LHCN-M2 (cell line): Measurements from ENCODE around the gene ZDHHC14. TPM values are rescaled to one million over a fixed set of nuclear protein-coding genes. Genes with fewer than 3 reads are reported as not detected.
"Not testable (repeated sequence)": the region's sequence is repeated elsewhere in the genome, so short reads cannot be mapped to it uniquely, and the experiment has no call there.

Experiments
- DNase-seq: peaks from one replicate; pipeline ENCODE4 v3.0.0-alpha.2; 2012; ENCODE audit warnings: low read depth
- total RNA-seq: library from RNA; depleted of rRNA; stranded (reverse); fragments of >200 nt; gene quantifications from 2 replicates; pipeline ENCODE4 v1.2.3, GENCODE V29; 2014

The ZDHHC14 gene
- total RNA-seq, 1 experiment from 2014 or later, result 2.2 TPM

DNA sequence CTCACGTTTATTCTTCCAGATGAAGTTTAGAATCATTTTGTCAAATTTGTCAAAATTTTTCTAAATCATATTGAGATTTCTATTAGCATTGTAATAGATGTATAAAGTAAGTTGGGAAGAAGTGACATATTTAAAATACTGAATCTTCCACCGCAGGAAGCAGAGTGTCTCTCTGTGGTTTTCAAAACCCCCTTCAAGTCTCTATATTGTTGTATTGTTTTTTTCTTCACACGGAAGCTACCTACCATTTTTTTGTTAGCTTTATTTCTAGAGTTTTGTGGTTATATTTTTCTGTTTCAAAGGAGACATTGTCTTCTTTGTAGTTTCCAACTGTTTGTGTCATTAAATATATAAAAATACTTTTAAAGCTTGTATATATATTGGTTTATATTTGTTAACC lies 188.6 kb downstream of the ZDHHC14 start:
- no peak for DNase-seq

DNA sequence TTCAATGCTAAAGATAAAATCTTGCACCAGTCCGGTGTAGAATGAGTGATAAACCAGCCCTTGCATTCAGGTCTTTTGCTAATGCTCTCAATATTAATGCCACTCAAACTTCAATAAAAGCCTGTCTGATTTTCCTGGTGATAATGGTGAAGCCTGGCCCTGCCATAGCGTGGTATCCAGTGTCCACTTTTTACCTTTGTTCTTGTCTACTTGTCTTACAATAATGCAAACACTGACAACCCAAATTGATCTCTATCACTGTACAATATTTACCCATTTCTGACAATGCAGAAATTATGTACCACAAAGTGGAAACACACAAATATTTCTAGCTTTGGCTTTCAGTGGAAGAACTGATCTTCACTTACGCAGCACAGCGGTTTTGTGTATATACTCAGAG lies 189.1 kb downstream of the ZDHHC14 start:
- DNase-seq, result no peak

DNA sequence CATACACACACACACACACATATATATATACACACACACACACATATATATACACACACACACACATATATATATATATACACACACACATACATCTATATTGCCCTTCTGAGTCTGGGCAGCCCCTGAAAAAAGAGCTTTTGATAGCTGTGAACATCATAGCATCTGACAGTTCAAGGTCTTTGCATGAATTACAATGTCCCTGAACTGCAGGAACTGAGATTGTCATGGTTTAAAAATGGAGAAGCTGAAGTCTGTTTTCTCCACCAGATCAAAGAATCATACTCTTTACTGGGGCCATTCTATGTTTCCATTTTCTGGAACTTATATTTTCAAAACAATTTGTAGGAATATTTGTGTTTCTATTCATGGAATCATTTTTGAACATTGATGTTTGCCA lies 189.8 kb downstream of the ZDHHC14 start:
- DNase-seq, result no peak

DNA sequence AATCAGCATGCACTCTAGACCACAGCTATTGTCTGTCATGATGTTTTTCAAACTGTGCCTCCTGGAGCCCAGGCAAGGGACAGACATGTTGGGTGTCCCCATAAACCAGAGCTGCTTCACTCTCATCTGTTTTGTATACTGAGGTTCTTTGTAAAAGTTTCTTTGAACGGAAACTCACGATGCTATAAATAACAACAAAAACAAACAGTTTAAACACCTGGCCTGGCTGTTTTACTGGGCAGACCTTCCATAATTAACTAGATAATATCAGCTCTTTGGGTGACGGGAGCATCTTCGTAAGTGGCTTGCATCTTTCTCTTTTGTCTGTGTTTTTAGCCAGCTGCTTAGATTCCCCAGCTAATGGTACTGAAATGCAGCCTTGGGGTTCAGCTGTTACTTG lies 190.3 kb downstream of the ZDHHC14 start:
- DNase-seq, result no peak

DNA sequence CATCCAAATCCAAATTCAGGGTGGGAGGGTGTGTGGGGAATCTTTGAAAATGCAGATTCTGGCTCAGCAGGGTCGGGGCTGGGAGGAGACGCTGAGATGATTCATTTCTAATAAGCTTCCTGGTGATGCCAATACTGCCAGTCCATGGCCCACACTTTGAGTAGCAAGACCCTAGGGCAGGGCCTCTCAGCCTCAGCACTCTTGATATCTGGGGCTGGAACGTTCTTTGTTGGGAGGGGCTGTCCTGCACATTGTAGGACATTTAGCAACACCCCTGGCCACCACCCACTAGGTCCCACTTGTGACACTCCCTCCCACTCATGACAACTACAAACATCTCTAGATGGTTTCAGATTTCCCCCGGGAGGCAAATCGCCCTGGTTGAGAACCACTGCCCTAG lies 191.0 kb downstream of the ZDHHC14 start:
- no peak for DNase-seq

DNA sequence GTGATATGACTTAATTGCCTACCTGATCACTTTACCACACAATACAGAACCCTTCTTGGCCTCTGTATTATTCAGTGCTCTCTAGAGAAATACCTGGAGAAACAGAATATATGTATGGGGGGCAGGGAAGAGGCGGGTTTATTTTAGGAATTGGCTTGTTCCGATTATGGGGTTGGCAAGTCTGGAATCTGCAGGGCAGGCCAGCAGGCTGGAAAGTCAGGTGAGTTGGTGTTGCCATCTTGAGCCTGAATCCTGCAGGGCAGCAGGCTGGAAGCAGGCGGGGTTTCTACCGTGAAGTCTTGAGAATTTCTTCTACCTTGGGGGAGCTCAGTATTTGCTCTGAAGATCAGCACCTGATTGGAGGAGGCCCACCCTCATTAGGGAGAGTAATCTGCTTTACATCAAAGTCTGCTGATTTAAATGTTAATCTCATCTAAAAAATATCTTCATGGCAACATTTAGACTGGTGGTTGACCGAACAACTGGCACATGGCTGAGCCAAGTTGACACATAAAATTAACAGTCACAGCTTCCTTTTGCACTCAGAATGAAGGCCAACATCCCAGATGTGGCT lies 193.9 kb downstream of the ZDHHC14 start:
- no peak for DNase-seq

DNA sequence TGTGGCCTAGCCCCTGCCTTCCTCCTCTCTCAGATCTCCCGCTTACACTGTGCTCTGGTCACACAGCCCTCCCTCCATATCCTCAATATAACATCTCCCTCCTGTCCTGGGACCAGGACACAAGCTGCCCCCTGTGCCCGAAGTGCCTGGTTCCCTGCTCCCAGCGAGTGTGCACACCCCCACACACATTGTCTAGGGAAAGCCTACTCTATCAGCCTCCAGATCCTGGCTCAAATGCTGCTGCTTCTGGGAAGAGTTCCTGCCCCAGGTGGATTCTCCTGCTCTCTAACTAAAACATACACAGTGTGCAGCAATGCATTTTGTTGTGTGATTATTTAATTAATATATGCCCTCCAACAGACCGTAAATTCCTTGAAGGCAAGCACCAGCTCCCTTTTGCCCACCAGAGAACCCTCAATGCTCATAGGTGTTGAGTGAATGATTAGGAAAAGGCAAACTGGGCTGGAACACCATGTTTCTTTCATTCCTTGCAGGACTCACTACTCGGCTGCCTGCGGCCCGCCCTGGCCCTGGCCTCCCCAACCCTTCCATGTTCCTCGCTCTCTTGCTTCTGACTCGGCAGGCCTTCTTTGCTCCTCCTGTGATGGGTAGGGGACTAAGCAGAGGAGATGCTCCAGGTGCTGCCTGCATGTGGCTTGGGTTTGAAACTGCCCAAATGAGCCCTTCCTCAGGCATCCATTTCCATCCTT lies 194.6 kb downstream of the ZDHHC14 start:
- DNase-seq, result no peak

DNA sequence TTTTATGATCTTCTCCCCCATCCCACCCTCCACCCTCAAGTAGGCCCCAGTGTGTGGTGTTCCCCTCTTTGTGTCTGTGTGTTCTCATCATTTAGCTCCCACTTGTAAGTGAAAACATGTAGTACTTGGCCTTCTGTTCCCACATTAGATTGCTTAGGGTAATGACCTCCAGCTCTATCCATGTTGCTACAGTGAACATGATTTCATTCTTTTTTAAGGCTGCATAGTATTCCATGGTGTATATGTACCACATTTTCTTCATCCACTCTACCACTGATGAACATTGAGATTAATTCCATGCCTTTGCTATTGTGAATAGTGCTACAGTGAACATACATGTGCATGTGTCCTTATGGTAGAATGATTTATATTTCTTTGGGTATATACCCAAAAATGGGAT lies 196.0 kb downstream of the ZDHHC14 start:
- not testable (repeated sequence) for DNase-seq

DNA sequence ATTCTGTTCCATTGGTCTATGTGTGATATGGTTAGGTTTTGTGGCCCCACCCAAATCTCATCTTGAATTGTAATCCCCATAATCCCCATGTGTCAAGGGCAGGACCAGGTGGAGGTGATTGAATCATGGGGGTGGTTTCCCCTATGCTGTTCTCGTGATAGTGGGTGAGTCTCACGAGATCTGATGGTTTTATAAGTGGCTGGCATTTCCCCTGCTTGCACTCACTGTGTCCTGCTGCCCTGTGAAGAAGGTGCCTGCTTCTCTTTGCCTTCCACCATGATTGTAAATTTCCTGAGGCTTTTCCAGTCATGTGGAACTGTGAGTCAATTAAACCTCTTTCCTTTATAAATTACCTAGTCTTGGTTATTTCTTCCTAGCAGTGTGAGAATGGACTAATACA lies 197.5 kb downstream of the ZDHHC14 start:
- DNase-seq, result not testable (repeated sequence)

DNA sequence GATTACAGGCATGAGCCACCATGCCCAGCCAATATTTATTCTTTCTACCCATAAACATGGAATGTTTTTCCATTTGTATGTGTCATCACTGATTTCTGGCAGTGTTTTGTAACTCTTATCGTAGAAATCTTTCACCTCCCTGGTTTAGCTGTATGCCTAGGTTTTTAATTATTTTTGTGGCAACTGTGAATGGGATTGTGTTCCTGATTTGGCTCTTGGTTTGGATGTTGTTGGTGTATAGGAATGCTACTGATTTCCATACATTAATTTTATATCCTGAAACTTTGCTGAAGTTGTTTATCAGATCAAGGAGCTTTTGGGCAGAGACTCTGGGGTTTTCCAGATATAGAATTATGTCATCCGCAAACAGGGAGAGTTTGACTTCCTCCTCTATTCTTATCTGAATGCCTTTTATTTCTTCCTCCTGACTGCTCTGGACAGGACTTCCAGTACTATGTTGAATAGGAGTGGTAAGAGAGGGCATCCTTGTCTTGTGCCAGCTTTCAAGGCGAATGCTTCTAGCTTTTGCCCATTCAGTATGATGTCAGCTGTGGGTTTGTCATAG lies 198.6 kb downstream of the ZDHHC14 start:
- DNase-seq, result no peak

DNA sequence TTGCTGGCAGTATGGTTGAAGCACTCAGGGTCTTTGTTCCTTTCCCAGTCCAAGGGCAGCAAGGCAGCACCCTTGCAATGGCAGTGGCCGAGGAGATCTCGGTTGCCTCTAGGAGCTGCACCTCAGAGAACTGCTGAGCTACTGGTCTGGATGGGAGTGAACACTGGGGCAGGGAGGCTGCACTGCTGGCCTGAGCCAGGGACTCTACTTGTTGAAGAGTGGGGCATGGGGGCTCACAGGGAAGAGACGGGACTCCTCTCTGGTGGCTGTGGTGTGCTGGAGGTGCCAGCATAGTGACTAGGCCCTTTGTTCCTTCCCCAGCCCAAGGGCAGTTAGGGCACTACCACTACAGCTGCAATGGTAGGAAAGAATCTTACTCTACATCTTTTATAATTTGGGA lies 203.0 kb downstream of the ZDHHC14 start:
- DNase-seq, result no peak

DNA sequence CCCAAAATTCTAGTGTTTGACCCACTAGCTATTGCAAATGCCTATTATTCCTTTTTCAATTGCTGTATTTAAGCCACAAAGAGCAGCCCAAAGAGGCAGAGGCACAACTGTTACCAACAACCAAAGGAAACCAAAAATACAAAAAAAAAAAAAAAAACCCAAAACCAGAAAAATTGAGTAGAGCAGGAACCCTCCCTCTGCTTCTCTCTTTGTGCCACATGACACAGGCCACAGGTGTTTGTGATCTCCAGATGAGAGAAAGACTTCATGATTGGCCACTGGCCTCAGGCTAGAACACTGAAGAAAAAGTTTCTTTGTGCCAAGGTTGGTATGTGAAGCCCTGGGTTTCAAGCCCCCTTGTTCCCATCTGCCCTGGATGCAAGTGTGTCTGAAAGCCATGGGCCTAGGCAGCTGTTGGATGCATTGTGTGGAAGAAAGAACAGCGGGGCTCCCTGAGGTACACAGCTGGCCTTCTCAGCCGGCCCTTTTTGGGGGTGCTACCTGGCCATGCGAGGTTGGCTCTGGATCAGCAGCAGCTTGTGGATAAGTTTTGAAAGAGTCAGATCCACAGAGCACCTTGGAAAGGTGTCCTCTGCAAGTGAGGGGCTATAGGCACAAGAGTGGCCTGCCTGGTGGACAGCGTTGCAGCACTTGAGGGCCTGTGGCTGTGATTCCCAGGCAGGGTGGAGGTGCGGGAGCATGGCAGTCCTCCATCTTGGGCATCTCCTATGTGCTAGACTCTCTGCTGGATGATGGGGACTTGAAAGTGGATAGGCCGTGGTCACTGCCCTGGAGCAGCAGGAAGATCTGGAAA lies 204.5 kb downstream of the ZDHHC14 start:
- no peak for DNase-seq

DNA sequence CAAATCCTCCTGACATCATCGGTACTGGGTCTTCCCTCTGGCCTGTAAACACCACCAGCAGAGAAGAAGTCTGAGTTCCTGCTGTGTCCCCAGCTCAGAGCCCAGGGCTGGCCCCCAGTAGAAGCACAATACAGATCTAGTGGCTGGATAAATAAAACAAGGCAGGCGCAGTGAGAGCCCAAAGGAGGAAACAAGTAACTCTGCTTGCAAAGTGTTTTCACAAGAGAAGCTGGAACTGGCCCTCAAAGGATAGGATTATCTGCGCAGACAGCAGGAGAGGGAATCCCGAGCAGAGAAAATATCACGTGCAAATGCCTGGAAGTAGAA lies 205.1 kb downstream of the ZDHHC14 start:
- DNase-seq, result no peak

DNA sequence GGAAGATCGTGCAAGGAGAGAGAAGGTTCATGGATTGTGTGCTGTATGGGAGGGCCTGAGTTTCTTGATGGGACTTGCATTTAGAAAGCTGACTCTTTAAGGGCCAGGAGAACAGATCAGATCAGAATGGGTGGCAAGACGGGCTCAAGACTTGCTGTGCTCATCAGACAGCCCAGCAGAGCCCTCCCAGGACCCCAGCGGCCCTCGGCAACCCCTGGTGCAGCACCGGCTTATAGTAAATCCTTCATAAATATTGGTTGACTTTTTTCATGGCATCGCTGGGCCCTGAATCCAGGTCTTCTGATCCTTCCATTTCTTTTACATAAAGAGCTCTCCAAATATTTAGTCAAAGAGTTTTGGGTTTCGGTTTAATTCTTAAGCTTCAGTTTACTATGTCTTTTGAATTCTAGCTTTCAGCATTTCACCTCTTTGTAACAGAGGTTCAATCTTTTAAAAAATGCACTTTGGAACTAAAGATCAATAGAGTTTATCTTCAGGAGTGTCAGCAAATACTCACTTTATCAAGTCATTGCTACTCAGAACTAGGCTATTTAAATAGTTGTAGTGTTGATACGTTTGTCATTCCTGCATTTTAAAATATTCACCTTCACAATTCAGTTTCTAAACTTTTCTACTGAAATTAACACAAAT lies 205.6 kb downstream of the ZDHHC14 start:
- no peak for DNase-seq

DNA sequence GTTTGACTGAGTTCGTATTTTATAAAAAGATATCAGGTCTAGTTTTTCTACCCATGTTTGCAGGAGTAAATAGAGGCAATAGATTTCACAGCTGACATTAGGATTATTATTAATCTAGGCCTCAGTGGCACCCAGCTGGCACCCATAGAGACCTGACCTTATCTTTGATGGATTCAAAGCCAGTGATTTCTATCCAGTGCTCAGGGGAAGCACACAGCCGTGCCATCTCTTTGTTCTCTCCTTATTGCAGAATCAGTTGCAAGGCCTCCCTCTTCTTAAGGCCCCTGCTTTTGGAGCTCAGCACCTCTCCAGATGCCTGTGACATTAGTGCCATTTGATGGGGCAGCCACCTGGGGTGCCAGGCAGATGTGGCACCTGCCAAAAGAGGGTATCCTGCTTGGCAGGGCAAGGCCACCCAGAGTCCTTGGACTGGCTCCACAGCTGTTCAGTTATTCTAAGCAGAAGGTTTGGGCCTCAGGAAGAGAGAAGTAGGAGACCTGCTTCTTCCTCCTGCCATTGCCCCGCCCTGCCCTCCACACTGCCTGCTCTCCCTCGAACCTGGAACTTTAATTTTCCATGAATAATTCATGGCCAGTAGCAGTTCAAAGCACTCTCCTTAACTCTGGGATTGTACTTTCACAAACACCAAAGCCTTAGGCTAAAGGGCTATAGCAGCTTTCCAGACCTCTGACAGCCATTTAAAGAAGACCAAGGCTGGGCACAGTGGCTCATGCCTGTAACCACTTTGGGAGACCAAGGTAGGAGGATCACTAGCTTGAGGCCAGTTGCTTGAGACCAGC lies 206.3 kb downstream of the ZDHHC14 start:
- DNase-seq, result no peak

DNA sequence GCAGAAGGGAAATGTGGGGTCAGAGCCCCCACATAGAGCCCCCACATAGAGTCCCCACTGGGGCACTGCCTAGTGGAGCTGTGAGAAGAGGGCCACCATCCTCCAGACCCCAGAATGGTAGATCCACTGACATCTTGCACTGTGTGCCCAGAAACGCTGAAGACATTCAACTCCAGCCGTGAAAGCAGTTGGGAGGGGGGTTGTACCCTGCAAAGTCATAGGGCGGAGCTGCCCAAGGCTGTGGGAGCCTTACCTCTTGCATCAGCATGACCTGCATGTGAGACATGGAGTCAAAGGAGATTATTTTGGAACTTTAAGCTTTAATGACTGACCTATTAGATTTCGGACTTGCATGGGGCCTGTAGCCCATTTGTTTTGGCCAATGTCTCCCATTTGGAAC lies 209.7 kb downstream of the ZDHHC14 start:
- DNase-seq, result not testable (repeated sequence)

DNA sequence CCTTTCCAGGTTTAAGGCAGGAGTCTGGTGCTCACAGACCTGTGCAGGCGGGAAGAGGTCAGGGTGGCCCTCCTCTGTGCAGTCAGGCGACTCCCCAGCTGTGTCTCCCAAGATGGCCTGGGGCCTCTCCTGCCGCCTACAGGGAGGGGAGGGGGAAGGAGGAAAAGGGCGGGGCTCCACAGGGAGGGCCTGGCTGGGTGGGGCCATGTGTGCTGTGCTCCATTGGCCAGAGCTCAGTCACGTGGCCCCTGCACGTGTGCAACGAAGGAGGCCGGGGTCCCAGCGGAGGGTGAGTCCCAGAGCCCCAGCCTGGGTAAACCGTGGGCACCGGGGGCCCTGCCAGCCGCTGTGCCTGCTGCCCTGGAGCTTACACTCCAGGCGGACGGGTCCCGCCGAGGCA lies 211.6 kb downstream of the ZDHHC14 start:
- no peak for DNase-seq

DNA sequence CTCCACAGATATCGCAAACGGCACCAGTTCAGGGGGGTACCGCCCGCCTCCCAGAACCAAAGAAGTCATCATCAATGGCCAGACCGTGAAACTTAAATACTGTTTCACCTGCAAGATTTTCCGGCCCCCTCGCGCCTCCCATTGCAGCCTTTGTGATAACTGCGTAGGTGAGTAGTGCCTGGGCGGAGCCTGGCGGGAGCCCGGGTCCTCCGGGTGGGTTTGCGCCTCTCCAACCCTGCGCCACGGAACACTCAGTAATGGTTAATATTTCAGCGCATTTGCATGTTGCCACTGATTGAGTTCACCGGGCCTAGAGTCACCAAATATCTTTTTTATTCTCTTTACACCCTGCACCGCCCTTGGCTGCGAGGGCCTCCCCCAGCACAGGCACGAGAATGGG lies 212.0 kb downstream of the ZDHHC14 start:
- no peak for DNase-seq

DNA sequence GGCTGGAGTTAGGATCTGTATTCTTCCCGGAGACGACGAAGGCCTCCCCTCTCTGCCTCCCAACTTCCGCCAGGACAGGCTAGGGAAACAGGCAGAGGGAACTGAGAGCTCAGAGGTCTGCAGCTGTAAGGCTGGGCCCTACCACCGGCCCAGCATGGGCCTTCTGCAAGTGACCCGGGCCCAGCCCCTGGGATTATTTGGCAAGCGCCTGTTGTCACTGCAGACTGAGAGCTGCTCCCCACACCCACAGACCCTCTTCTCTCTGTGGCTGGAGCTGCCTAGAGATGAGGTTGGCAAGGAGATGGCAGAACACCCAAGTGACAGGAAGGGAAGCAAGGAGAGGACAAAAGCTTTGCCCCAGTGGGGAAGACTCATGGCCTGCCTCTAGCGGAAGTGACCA lies 212.6 kb downstream of the ZDHHC14 start:
- DNase-seq, result no peak

DNA sequence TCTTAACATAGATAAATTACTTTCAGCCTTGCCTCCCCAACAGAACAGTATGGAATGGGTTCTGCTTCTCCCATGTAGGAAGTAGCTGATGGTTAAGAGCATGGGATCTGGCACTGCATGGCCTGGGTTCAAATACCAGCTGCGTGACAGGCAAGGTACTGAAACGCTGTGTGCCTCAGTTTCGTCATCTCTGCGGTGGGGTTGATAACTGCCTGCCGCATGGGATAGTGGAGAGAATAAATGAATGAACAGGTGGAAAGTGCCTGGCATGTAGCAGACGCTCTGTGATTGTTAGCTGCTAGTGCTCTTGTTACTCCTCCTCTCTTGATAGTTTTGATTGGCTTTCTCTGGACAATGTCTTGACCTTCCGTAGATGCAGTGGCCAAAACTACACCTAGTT lies 213.3 kb downstream of the ZDHHC14 start:
- no peak for DNase-seq

DNA sequence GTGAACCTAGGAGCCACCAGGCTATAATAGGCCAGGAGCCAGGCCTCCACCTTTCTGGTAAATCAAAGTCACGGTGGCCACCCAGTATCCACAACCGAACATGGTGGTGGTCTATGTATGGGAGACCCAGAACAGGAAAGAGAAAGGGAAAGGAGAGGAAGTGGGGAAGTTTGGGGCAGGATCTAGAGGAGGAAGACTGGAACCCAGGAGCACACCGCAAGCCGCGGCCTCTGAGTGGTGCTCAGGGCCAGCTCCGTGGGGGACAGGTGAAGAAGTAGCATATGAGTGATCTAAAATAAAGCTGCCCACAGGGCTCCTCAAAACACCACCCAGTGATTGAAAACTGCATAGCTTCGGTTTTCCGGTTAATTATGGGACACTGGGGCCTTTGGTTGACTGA lies 214.8 kb downstream of the ZDHHC14 start:
- no peak for DNase-seq
